ENCODE results near the gene TCF12.
A peak's percentile ranks its signal among the peaks of the same experiment; 100 is the strongest.

TCF12 gene

GRCh38 chr15:57060799-57061198, 142.4 kb downstream of the TCF12 start:
- peak; percentile 44 for DNase-seq (ENCODE audit: low read depth, low spot score)
- POLR2A ChIA-PET, result no interaction called here
- no peak for TF ChIP-seq CTCF (IDR thresholded peaks at IDR 0.05; ENCODE audit: insufficient read depth, low read length, missing control alignments)
- CTCF ChIA-PET, result interaction anchor here (0.6 to 1.5 kb wide), 3 partner anchors 17 to 52 kb away, joined by 3 read pairs; no protein-coding TSS in a partner anchor
- H3K4me3 ChIP-seq (ENCODE audit: low read depth, low read length), result no peak overlapping the region

GRCh38 chr15:57061281-57061680, 142.8 kb downstream of the TCF12 start:
- CTCF ChIA-PET, result interaction anchor here (0.6 to 1.5 kb wide), 4 partner anchors 17 to 51 kb away, joined by 3 read pairs; no protein-coding TSS in a partner anchor

GRCh38 chr15:57061696-57062095, 143.3 kb downstream of the TCF12 start:
- ChIA-PET POLR2A (no interaction called here), CTCF (interaction anchor here (1.1 to 1.5 kb wide), 3 partner anchors 16 to 51 kb away, joined by 3 read pairs; no protein-coding TSS in a partner anchor)
- H3K4me3 ChIP-seq (ENCODE audit: low read depth, low read length), result no peak overlapping the region
- no peak for DNase-seq (ENCODE audit: low read depth, low spot score)
- TF ChIP-seq CTCF (IDR thresholded peaks at IDR 0.05; ENCODE audit: insufficient read depth, low read length, missing control alignments), result no peak

More at GRCh38 chr15:57061281-57061680, 142.8 kb downstream of the TCF12 start:
- DNase-seq (ENCODE audit: low read depth, low spot score), result no peak
- POLR2A ChIA-PET, result no interaction called here
- TF ChIP-seq CTCF (IDR thresholded peaks at IDR 0.05; ENCODE audit: insufficient read depth, low read length, missing control alignments), result no peak
- H3K4me3 ChIP-seq (ENCODE audit: low read depth, low read length), result no peak overlapping the region

- DNase-seq (ENCODE audit: low read depth, low spot score), result no peak
- POLR2A ChIA-PET, result no interaction called here
- no peak for TF ChIP-seq CTCF (IDR thresholded peaks at IDR 0.05; ENCODE audit: insufficient read depth, low read length, missing control alignments)
- no peak overlapping the region for H3K4me3 ChIP-seq (ENCODE audit: low read depth, low read length)
- CTCF ChIA-PET, result interaction anchor here (0.6 kb wide), 1 partner anchor 247 kb away, joined by 3 read pairs; no protein-coding TSS in a partner anchor
Measured at GRCh38 chr15:57064033-57064432, 145.6 kb downstream of the TCF12 start.

GRCh38 chr15:57069423-57069822, 151.0 kb downstream of the TCF12 start:
- no peak overlapping the region for H3K4me3 ChIP-seq (ENCODE audit: low read depth, low read length)
- no peak for DNase-seq (ENCODE audit: low read depth, low spot score)
- CTCF ChIA-PET, result no interaction called here
- POLR2A ChIA-PET, result no interaction called here
- TF ChIP-seq CTCF (IDR thresholded peaks at IDR 0.05; ENCODE audit: insufficient read depth, low read length, missing control alignments), result no peak

GRCh38 chr15:57070674-57071073, 152.2 kb downstream of the TCF12 start:
- POLR2A ChIA-PET, result no interaction called here
- CTCF ChIA-PET, result no interaction called here
- no peak overlapping the region for H3K4me3 ChIP-seq (ENCODE audit: low read depth, low read length)
- TF ChIP-seq CTCF (IDR thresholded peaks at IDR 0.05; ENCODE audit: insufficient read depth, low read length, missing control alignments), result no peak
- DNase-seq (ENCODE audit: low read depth, low spot score), result no peak
